PC-3 (cell line): Measurements from ENCODE around the gene FRMD4B.

ENCODE experiments used
- EZH2 ChIP-seq: fragments of 300-600 bp; sonication (generic); IDR thresholded peaks from one replicate; pipeline ENCODE4 v1.6.1; 2017; ENCODE audit warnings: antibody characterized with exemption, mild to moderate bottlenecking, low read length; ENCODE audit not compliant: unreplicated experiment
- EZH2phosphoT487 ChIP-seq: fragments of 300-600 bp; sonication (generic); IDR thresholded peaks from 2 replicates; pipeline ENCODE4 v1.6.1; 2018; ENCODE audit warnings: mild to moderate bottlenecking, antibody characterized with exemption, low read length, borderline replicate concordance
- TF ChIP-seq, protein P1 (sequence below): fragments of 300-600 bp; sonication (generic); conservative IDR thresholded peaks from 2 replicates; pipeline ENCODE4 v1.5.1; 2017; ENCODE audit warnings: antibody characterized with exemption, low read depth, mild to moderate bottlenecking, low read length

DNA sequence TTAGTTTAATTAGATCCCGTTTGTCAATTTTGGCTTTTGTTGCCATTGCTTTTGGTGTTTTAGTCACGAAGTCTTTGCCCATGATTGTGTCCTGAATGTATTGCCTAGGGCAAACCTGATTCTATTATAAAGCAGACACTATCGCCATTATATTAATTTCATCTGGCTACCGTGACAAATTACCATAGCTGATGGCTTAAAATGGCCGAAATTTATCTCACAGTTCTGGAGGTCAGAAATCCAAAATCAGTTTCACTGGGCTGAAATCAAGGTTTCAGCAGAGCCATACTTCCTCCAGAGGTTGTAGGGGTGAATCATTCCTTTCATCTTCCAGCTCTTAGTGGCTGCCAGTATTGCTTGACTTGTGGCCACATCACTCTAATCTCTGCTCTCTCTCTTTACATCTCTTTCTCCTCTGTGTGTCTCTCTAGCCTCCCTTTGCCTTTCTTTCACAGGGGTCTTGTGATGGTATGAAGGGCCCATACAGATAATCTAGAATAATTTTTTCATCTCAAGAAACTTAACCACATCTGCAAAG is 31.7 kb upstream of the FRMD4B start:
- TF ChIP-seq, protein P1, sequence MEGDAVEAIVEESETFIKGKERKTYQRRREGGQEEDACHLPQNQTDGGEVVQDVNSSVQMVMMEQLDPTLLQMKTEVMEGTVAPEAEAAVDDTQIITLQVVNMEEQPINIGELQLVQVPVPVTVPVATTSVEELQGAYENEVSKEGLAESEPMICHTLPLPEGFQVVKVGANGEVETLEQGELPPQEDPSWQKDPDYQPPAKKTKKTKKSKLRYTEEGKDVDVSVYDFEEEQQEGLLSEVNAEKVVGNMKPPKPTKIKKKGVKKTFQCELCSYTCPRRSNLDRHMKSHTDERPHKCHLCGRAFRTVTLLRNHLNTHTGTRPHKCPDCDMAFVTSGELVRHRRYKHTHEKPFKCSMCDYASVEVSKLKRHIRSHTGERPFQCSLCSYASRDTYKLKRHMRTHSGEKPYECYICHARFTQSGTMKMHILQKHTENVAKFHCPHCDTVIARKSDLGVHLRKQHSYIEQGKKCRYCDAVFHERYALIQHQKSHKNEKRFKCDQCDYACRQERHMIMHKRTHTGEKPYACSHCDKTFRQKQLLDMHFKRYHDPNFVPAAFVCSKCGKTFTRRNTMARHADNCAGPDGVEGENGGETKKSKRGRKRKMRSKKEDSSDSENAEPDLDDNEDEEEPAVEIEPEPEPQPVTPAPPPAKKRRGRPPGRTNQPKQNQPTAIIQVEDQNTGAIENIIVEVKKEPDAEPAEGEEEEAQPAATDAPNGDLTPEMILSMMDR = no peak
- TF ChIP-seq EZH2phosphoT487 = no peak
- no peak for TF ChIP-seq EZH2
